Ishikawa (cell line): ENCODE results near the gene FSD1L.
A peak's percentile ranks its signal among the peaks of the same experiment; 100 is the strongest.

ENCODE experiments used
- CEBPB ChIP-seq: IDR thresholded peaks from 2 replicates; pipeline ENCODE4 v1.6.1; 2012
- CREB1 ChIP-seq: IDR thresholded peaks from 2 replicates; pipeline ENCODE4 v1.6.1; 2012; ENCODE audit warnings: low read depth
- EGR1 ChIP-seq: IDR thresholded peaks from 2 replicates; pipeline ENCODE4 v1.6.1; 2012
- EP300 ChIP-seq: IDR thresholded peaks from 2 replicates; pipeline ENCODE4 v1.6.1; 2012; ENCODE audit warnings: borderline replicate concordance
- FOXM1 ChIP-seq: IDR thresholded peaks from 2 replicates; pipeline ENCODE4 v1.6.1; 2012; ENCODE audit warnings: low read depth, borderline replicate concordance
- NFIC ChIP-seq: IDR thresholded peaks from 2 replicates; pipeline ENCODE4 v1.6.1; 2012
- RAD21 ChIP-seq: IDR thresholded peaks from 2 replicates; pipeline ENCODE4 v1.6.1; 2012; ENCODE audit warnings: low read depth
- REST ChIP-seq: IDR thresholded peaks from 2 replicates; pipeline ENCODE4 v1.6.1; 2012; ENCODE audit warnings: low read depth, mild to moderate bottlenecking
- TAF1 ChIP-seq: IDR thresholded peaks from 2 replicates; pipeline ENCODE4 v1.6.1; 2012; ENCODE audit warnings: low read depth, mild to moderate bottlenecking
- TCF12 ChIP-seq: IDR thresholded peaks from 2 replicates; pipeline ENCODE4 v1.6.1; 2012; ENCODE audit warnings: low read depth
- TEAD4 ChIP-seq: IDR thresholded peaks from 2 replicates; pipeline ENCODE4 v1.6.1; 2012
- USF1 ChIP-seq: IDR thresholded peaks from 2 replicates; pipeline ENCODE4 v1.6.1; 2012
- YY1 ChIP-seq: IDR thresholded peaks from 2 replicates; pipeline ENCODE4 v1.6.1; 2012; ENCODE audit warnings: low read depth
- ZBTB7A ChIP-seq: IDR thresholded peaks from 2 replicates; pipeline ENCODE4 v1.6.1; 2012; ENCODE audit warnings: low read depth
- TF ChIP-seq, protein P1 (sequence below): IDR thresholded peaks from 2 replicates; pipeline ENCODE4 v1.6.1; 2012

Gene FSD1L

GRCh38 chr9:105419816-105420597 lies 27.8 kb upstream of the FSD1L start:
- TF ChIP-seq REST (no peak), YY1 (no peak), EGR1 (no peak), CREB1 (no peak), TEAD4 (no peak), TAF1 (no peak), NFIC (no peak), RAD21 (no peak), USF1 (no peak), EP300 (no peak), TCF12 (no peak), ZBTB7A (no peak), FOXM1 (no peak), CEBPB (no peak)
- TF ChIP-seq, protein P1, sequence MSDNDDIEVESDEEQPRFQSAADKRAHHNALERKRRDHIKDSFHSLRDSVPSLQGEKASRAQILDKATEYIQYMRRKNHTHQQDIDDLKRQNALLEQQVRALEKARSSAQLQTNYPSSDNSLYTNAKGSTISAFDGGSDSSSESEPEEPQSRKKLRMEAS: no peak

- TF ChIP-seq TEAD4 (no peak), ZBTB7A (no peak), USF1 (no peak), CREB1 (no peak), RAD21 (no peak), REST (no peak), FOXM1 (no peak), TCF12 (no peak), CEBPB (no peak), YY1 (no peak), EGR1 (no peak), NFIC (no peak), TAF1 (no peak), EP300 (no peak)
These were observed 26.7 kb upstream of the FSD1L start for GRCh38 chr9:105421154-105421553.

DNA sequence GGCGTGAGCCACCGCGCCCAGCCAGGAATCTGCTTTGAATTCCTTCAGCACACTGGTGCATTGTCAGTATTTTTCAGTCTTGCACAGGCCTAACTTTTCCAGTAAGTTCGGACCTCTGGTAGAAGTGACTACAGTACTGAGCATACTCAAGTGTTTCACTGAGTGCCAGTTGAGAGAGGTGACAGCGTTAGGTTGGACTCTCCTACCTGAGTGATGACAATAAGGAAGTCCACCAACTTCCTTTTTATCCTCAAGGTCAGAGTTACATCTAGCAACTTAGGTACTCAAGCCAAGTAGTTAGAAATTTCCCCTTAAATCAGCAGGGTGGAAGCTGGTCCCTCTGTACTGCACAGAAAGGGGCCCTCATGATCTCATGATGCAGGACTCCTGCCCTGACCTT lies 26.0 kb upstream of the FSD1L start:
- TF ChIP-seq USF1: no peak
- no peak for TF ChIP-seq TEAD4
- TF ChIP-seq TAF1: no peak
- no peak for TF ChIP-seq CEBPB
- no peak for TF ChIP-seq ZBTB7A
- TF ChIP-seq CREB1: no peak
- no peak for TF ChIP-seq EGR1
- TF ChIP-seq FOXM1: no peak
- TF ChIP-seq RAD21: no peak
- TF ChIP-seq NFIC: no peak
- TF ChIP-seq, protein P1: no peak
- no peak for TF ChIP-seq TCF12
- TF ChIP-seq YY1: no peak
- no peak for TF ChIP-seq REST
- no peak for TF ChIP-seq EP300

- TF ChIP-seq TAF1 (no peak), RAD21 (peak; percentile 63)
These were observed 21.9 kb upstream of the FSD1L start for GRCh38 chr9:105425816-105426433.
